Left forelimb (tissue), 1 donor: ENCODE data around the gene PTK7.
"Not testable (repeated sequence)": the region's sequence is repeated elsewhere in the genome, so short reads cannot be mapped to it uniquely, and the experiment has no call there.

Source experiments
- DNase-seq: peaks from one replicate; pipeline ENCODE4 v3.0.0-alpha.2; 2018; ENCODE audit warnings: low spot score

The PTK7 gene

GRCh38 chr6:43075670-43076463, at the start of gene PTK7:
TSS of gene PTK7 (plus strand) at chr6:43076314. CDS start at chr6:43076489, 175 bp downstream.
- peak; percentile 92 for DNase-seq

- no peak for DNase-seq
Measured at GRCh38 chr6:43026365-43026764, 49.7 kb upstream of the PTK7 start.

GRCh38 chr6:43029120-43029519, 47.0 kb upstream of the PTK7 start:
- no peak for DNase-seq

- DNase-seq: no peak
Measured at GRCh38 chr6:43032326-43032725, 43.8 kb upstream of the PTK7 start.

- DNase-seq: no peak
Measured at GRCh38 chr6:43033496-43034189, 42.5 kb upstream of the PTK7 start.

- DNase-seq: no peak
Measured at GRCh38 chr6:43034190-43034525, 42.0 kb upstream of the PTK7 start.

- no peak for DNase-seq
Measured at GRCh38 chr6:43035495-43036194, 40.5 kb upstream of the PTK7 start.

GRCh38 chr6:43036712-43037111, 39.4 kb upstream of the PTK7 start:
- DNase-seq: no peak

- DNase-seq: no peak
Measured at GRCh38 chr6:43037197-43037596, 38.9 kb upstream of the PTK7 start.

- no peak for DNase-seq
Measured at GRCh38 chr6:43037706-43038105, 38.4 kb upstream of the PTK7 start.

- DNase-seq: no peak
Measured at GRCh38 chr6:43038727-43039126, 37.4 kb upstream of the PTK7 start.

- DNase-seq: no peak
Measured at GRCh38 chr6:43040542-43041257, 35.4 kb upstream of the PTK7 start.

- DNase-seq: not testable (repeated sequence)
Measured at GRCh38 chr6:43041475-43041874, 34.6 kb upstream of the PTK7 start.

- no peak for DNase-seq
Measured at GRCh38 chr6:43043310-43043709, 32.8 kb upstream of the PTK7 start.

- no peak for DNase-seq
Measured at GRCh38 chr6:43045371-43045930, 30.7 kb upstream of the PTK7 start.

GRCh38 chr6:43047998-43048397, 28.1 kb upstream of the PTK7 start:
- DNase-seq: no peak

- DNase-seq: no peak
Measured at GRCh38 chr6:43050981-43051380, 25.1 kb upstream of the PTK7 start.

GRCh38 chr6:43052225-43052841, 23.8 kb upstream of the PTK7 start:
- no peak for DNase-seq

- DNase-seq: no peak
Measured at GRCh38 chr6:43052842-43053544, 23.1 kb upstream of the PTK7 start.

GRCh38 chr6:43053545-43054205, 22.4 kb upstream of the PTK7 start, which contains the start of gene CUL7:
TSS of gene CUL7 (minus strand) at chr6:43053851. CDS start at chr6:43052788, 1,063 bp downstream.
- DNase-seq: peak; percentile 96
